Upper lobe of left lung (tissue), 6 donors: ENCODE results near the gene TMEM109. TPM values are rescaled to one million over a fixed set of nuclear protein-coding genes. Genes with fewer than 3 reads are reported as not detected.
A peak's percentile ranks its signal among the peaks of the same experiment; 100 is the strongest.

Experiments used
- ATAC-seq, 2 donors: fragments of 200-7000 bp; cut with Tn5 transposase; one replicate each; pipeline ENCODE4 v1.9.1; 2022; ENCODE audit warnings: mild to moderate bottlenecking in 2 of 2, moderate library complexity in 2 of 2; ENCODE audit not compliant: low FRiP score in 2 of 2
- DNase-seq, 2 donors: peaks; one replicate each; pipeline ENCODE4 v3.0.0-alpha.2; 2019 to 2020
- H3K27ac ChIP-seq, 4 donors: fragments of 200-600 bp; sonication (generic); one replicate each; pipeline ENCODE4 v1.5.1; 2016 to 2019
- H3K27me3 ChIP-seq, 4 donors: fragments of 200-600 bp; sonication (generic); one replicate each; pipeline ENCODE4 v1.5.1; 2017 to 2019
- H3K36me3 ChIP-seq, 4 donors: fragments of 200-600 bp; sonication (generic); one replicate each; pipeline ENCODE4 v1.5.1; 2016 to 2019
- H3K4me1 ChIP-seq, 4 donors: fragments of 200-600 bp; sonication (generic); one replicate each; pipeline ENCODE4 v1.5.1; 2018 to 2019
- H3K4me3 ChIP-seq, 4 donors: fragments of 200-600 bp; sonication (generic); one replicate each; pipeline ENCODE4 v1.5.1; 2017 to 2019; ENCODE audit warnings: mild to moderate bottlenecking in 2 of 4, moderate library complexity in 1 of 4
- H3K9me3 ChIP-seq, 4 donors: fragments of 200-600 bp; sonication (generic); one replicate each; pipeline ENCODE4 v1.5.1; 2018 to 2019
- EP300 ChIP-seq, 4 donors: sonication (generic); formaldehyde crosslinking; IDR thresholded peaks; one replicate each; pipeline ENCODE4 v1.5.1; 2017; ENCODE audit warnings: antibody characterized with exemption in 4 of 4, control low read depth in 2 of 4
- POLR2A ChIP-seq, 4 donors: fragments of 450-650 bp; IDR thresholded peaks; one replicate each; pipeline ENCODE4 v1.5.1; 2016 to 2017; ENCODE audit warnings: antibody characterized with exemption in 4 of 4, mild to moderate bottlenecking in 2 of 4
- POLR2AphosphoS5 ChIP-seq, 2 donors: sonication (generic); formaldehyde crosslinking; IDR thresholded peaks; one replicate each; pipeline ENCODE4 v1.5.1; 2017; ENCODE audit warnings: antibody characterized with exemption in 2 of 2
- WGBS, 2 donors: methylation state at CpG; one replicate each; pipeline ENCODE4 v1.1.5; 2017 to 2018; 5-methylcytosine and 5-hydroxymethylcytosine counted together
- total RNA-seq, 6 donors: library from RNA; depleted of rRNA in 4 of 6; stranded (reverse); fragments of >200 nt in 4 of 6; gene quantifications; one replicate each; pipeline versions ENCODE4 v1.1.0 to v1.2.1, GENCODE V29; 2016 to 2021
- TF ChIP-seq, protein P1 (sequence below), 6 experiments: fragments of 450-650 bp in 4 of 6; fragments of 200-600 bp in 2 of 6; sonication (generic) in 2 of 6; IDR thresholded peaks; one replicate each; pipeline ENCODE4 v1.5.1; 2016 to 2019; ENCODE audit warnings: antibody characterized with exemption in 6 of 6
- donor health status: DM: no; HTN: no; CAD: no; lungs with moderate emphysema.
- donor health status: DM: no; HTN: yes; CAD: no; lungs with severe emphysema.

Gene TMEM109
- total RNA-seq, 6 donors from 2014 or later = 27.2 to 153 (median 129) TPM

DNA sequence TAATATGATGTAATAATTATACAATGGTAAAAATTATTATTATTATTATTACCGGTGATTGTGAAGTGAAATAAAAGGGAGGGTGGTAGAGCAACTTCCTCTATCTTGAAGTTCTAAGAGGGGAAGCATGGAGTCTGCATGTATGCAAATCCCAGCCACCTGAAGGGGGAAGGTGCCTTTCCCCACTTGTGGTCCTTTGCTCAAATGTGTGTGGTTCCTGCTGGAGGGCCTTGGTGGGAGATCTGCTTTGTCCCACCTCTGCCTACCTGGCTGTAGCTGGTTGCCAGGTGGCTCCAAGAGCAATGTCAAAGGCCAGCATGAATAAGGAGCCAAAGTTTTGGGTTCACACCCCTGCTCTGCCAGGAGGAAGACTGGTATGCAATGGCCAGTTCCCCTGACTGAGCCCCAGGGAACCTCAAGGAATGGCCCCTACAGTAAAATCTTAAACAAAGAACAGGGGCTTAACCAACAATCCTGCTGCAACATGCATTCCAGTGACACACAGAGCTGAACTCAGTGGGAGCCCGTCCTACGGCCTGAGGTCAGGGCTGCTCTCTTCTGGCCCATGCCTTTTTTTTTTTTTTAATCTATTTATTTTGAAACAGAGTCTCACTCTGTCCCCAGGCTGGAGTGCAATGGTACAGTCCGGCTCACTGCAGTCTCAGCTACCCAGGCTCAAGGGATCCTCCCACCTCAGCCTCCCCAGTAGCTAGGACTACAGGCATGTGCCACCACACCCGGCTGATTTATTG is 18.8 kb downstream of the TMEM109 start:
- no peak for DNase-seq
- Histone ChIP-seq H3K27me3 (no peaks in the 10 kb centered on the region), H3K27ac (no peak overlapping the region), H3K4me3 (no peak overlapping the region), H3K4me1 (peaks cover 9 to 23% (median 11%) of the 10 kb centered on the region in 4 donors), H3K9me3 (no peaks in the 10 kb centered on the region), H3K36me3 (peaks cover 0 to 13% (median 6%) of the 10 kb centered on the region in 4 donors)
- TF ChIP-seq EP300 (IDR thresholded peaks at IDR 0.05) (no peak), POLR2AphosphoS5 (IDR thresholded peaks at IDR 0.05) (no peak), POLR2A (IDR thresholded peaks at IDR 0.05) (no peak)
- TF ChIP-seq, protein P1, sequence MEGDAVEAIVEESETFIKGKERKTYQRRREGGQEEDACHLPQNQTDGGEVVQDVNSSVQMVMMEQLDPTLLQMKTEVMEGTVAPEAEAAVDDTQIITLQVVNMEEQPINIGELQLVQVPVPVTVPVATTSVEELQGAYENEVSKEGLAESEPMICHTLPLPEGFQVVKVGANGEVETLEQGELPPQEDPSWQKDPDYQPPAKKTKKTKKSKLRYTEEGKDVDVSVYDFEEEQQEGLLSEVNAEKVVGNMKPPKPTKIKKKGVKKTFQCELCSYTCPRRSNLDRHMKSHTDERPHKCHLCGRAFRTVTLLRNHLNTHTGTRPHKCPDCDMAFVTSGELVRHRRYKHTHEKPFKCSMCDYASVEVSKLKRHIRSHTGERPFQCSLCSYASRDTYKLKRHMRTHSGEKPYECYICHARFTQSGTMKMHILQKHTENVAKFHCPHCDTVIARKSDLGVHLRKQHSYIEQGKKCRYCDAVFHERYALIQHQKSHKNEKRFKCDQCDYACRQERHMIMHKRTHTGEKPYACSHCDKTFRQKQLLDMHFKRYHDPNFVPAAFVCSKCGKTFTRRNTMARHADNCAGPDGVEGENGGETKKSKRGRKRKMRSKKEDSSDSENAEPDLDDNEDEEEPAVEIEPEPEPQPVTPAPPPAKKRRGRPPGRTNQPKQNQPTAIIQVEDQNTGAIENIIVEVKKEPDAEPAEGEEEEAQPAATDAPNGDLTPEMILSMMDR (IDR thresholded peaks at IDR 0.05) = no peak
- no peak for ATAC-seq
- 85% methylated on average over 5 of the region's 5 CpGs for WGBS, 2 donors

GRCh38 chr11:60933416-60934123 is 19.6 kb downstream of the TMEM109 start:
- Histone ChIP-seq H3K27me3 (no peaks in the 10 kb centered on the region), H3K36me3 (peaks cover 0 to 21% (median 9%) of the 10 kb centered on the region in 4 donors), H3K9me3 (no peaks in the 10 kb centered on the region), H3K4me3 (no peak overlapping the region), H3K4me1 (peaks cover 9 to 23% (median 12%) of the 10 kb centered on the region in 4 donors), H3K27ac (no peak overlapping the region)
- ATAC-seq (no peak), DNase-seq (peak in 1 of 2 donors; percentile 83)
- TF ChIP-seq POLR2A (IDR thresholded peaks at IDR 0.05) (no peak), EP300 (IDR thresholded peaks at IDR 0.05) (no peak), POLR2AphosphoS5 (IDR thresholded peaks at IDR 0.05) (no peak)
- TF ChIP-seq, protein P1 (IDR thresholded peaks at IDR 0.05) = no peak
- 92 to 95% methylated on average over 24 to 36 of the region's 37 CpGs for WGBS, 2 donors

- 95 to 96% methylated on average over 21 to 57 of the region's 57 CpGs for WGBS, 2 donors
- DNase-seq (peak in 1 of 2 donors; percentile 87), ATAC-seq (no peak)
- no peaks in the 10 kb centered on the region for H3K27me3 ChIP-seq
- no peaks in the 10 kb centered on the region for H3K9me3 ChIP-seq
- H3K36me3 ChIP-seq = peaks cover 0 to 28% (median 13%) of the 10 kb centered on the region in 4 donors
- H3K4me1 ChIP-seq = peaks cover 9 to 26% (median 12%) of the 10 kb centered on the region in 4 donors
- no peak for TF ChIP-seq POLR2AphosphoS5 (IDR thresholded peaks at IDR 0.05)
- no peak for TF ChIP-seq EP300 (IDR thresholded peaks at IDR 0.05)
- no peak for TF ChIP-seq POLR2A (IDR thresholded peaks at IDR 0.05)
- TF ChIP-seq, protein P1 (IDR thresholded peaks at IDR 0.05) = no peak
- H3K27ac ChIP-seq = peak overlapping the region in 1 of 4 donors; percentile 15
- H3K4me3 ChIP-seq = no peak overlapping the region
These were observed 20.3 kb downstream of the TMEM109 start for GRCh38 chr11:60934124-60934789.

- 79 to 92% methylated on average over 12 to 21 of the region's 21 CpGs for WGBS, 2 donors
- peaks cover 0 to 35% (median 18%) of the 10 kb centered on the region in 4 donors for H3K36me3 ChIP-seq
These were observed 21.0 kb downstream of the TMEM109 start for GRCh38 chr11:60934790-60935605.

More at GRCh38 chr11:60934790-60935605, 21.0 kb downstream of the TMEM109 start:
- Histone ChIP-seq H3K4me3 (no peak overlapping the region), H3K4me1 (peaks cover 14 to 34% (median 17%) of the 10 kb centered on the region in 4 donors), H3K27ac (peak overlapping the region in 2 of 4 donors; percentile 82 to 90), H3K27me3 (no peaks in the 10 kb centered on the region), H3K9me3 (no peaks in the 10 kb centered on the region)
- DNase-seq = peak in 1 of 2 donors; percentile 64
- no peak for ATAC-seq
- TF ChIP-seq POLR2A (IDR thresholded peaks at IDR 0.05) (no peak), EP300 (IDR thresholded peaks at IDR 0.05) (no peak), POLR2AphosphoS5 (IDR thresholded peaks at IDR 0.05) (no peak)
- TF ChIP-seq, protein P1 (IDR thresholded peaks at IDR 0.05) = no peak
